Ishikawa (cell line): ENCODE results near the gene PHF21A.

Source experiments
- CEBPB ChIP-seq: IDR thresholded peaks from 2 replicates; pipeline ENCODE4 v1.6.1; 2012
- CREB1 ChIP-seq: IDR thresholded peaks from 2 replicates; pipeline ENCODE4 v1.6.1; 2012; ENCODE audit warnings: low read depth
- EGR1 ChIP-seq: IDR thresholded peaks from 2 replicates; pipeline ENCODE4 v1.6.1; 2012
- EP300 ChIP-seq: IDR thresholded peaks from 2 replicates; pipeline ENCODE4 v1.6.1; 2012; ENCODE audit warnings: borderline replicate concordance
- FOXM1 ChIP-seq: IDR thresholded peaks from 2 replicates; pipeline ENCODE4 v1.6.1; 2012; ENCODE audit warnings: low read depth, borderline replicate concordance
- NFIC ChIP-seq: IDR thresholded peaks from 2 replicates; pipeline ENCODE4 v1.6.1; 2012
- RAD21 ChIP-seq: IDR thresholded peaks from 2 replicates; pipeline ENCODE4 v1.6.1; 2012; ENCODE audit warnings: low read depth
- TAF1 ChIP-seq: IDR thresholded peaks from 2 replicates; pipeline ENCODE4 v1.6.1; 2012; ENCODE audit warnings: low read depth, mild to moderate bottlenecking
- TCF12 ChIP-seq: IDR thresholded peaks from 2 replicates; pipeline ENCODE4 v1.6.1; 2012; ENCODE audit warnings: low read depth
- TEAD4 ChIP-seq: IDR thresholded peaks from 2 replicates; pipeline ENCODE4 v1.6.1; 2012
- YY1 ChIP-seq: IDR thresholded peaks from 2 replicates; pipeline ENCODE4 v1.6.1; 2012; ENCODE audit warnings: low read depth
- ZBTB7A ChIP-seq: IDR thresholded peaks from 2 replicates; pipeline ENCODE4 v1.6.1; 2012; ENCODE audit warnings: low read depth
- TF ChIP-seq, protein P1 (sequence below): IDR thresholded peaks from 2 replicates; pipeline ENCODE4 v1.6.1; 2012
- TF ChIP-seq, protein P2 (sequence below): IDR thresholded peaks from 2 replicates; pipeline ENCODE4 v1.6.1; 2012; ENCODE audit warnings: low read depth, mild to moderate bottlenecking
- TF ChIP-seq, protein P3 (sequence below): IDR thresholded peaks from 2 replicates; pipeline ENCODE4 v1.6.1; 2012

The PHF21A gene

DNA sequence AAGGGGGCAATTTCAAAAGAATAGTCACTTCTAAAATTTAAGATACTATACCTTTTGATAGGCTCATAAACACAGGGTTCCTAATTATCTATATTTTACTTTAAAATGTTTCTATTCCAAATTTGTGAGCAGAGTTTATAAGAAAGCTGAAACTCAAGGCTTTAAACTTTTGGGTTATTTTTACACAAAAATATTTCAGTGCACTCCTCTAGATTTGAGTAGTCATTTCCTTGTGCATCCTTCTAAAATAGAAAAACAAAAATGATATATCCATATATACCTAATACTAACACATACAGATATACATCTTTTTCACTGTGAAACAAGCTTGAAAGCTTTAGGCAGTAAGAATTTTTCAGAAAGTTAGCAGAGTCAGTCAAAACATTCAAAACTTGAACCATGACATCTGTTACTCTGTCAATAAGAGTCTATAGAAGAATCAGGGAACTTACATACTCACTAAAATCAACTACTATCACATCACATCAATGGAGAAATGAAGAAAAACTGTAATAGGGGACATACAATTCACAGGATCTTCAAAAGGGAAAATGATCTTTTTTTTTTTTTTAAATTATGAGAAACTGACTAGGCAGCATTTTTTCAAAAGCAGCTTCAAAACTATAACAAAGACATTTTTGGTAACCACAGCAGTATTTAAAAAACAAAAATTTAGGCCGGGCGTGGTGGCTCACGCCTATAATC lies 5.1 kb downstream of the PHF21A start:
- no peak for TF ChIP-seq EP300

DNA sequence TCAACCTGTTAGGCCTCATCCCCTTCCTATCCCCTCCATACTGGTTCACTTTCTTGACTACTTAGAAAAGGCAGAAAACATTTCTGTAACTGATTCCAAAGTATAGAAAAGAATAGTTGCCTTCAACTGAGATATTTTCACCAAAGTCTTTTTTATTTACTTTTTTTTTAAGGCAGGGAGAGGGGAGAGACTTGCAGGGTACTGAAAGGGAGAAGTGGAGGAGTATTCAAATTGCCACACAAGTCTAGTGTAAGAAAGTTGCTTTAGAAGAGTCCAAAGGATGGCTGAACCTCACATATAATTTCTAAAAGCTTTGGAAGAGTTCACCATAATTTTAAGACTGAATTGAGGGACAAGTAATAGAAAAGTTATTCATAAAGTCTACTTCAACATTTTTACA lies 6.3 kb downstream of the PHF21A start:
- no peak for TF ChIP-seq ZBTB7A
- TF ChIP-seq YY1, result no peak

DNA sequence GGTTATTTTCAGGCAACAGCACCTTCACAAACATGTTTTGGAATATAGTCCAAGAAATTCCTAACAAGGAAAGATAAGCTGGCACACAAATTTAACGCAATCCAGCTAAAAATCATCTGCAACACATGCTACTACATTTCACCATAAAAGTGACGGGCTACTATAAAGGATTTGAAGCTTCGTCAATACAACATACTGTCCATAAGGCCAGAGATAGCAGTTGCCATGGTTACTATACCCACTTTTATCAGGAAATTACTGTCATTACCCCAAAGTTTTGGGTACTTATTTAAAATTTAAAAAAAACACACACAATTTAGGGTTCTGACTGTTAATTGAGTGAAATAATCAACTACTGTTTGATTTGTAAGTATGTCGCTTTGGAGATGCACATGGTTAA lies 6.9 kb downstream of the PHF21A start:
- TF ChIP-seq CEBPB, result no peak
- TF ChIP-seq, protein P1, sequence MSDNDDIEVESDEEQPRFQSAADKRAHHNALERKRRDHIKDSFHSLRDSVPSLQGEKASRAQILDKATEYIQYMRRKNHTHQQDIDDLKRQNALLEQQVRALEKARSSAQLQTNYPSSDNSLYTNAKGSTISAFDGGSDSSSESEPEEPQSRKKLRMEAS, result no peak
- no peak for TF ChIP-seq CREB1
- no peak for TF ChIP-seq FOXM1
- no peak for TF ChIP-seq TAF1
- TF ChIP-seq YY1, result no peak
- no peak for TF ChIP-seq TCF12
- TF ChIP-seq TEAD4, result no peak
- TF ChIP-seq, protein P2, sequence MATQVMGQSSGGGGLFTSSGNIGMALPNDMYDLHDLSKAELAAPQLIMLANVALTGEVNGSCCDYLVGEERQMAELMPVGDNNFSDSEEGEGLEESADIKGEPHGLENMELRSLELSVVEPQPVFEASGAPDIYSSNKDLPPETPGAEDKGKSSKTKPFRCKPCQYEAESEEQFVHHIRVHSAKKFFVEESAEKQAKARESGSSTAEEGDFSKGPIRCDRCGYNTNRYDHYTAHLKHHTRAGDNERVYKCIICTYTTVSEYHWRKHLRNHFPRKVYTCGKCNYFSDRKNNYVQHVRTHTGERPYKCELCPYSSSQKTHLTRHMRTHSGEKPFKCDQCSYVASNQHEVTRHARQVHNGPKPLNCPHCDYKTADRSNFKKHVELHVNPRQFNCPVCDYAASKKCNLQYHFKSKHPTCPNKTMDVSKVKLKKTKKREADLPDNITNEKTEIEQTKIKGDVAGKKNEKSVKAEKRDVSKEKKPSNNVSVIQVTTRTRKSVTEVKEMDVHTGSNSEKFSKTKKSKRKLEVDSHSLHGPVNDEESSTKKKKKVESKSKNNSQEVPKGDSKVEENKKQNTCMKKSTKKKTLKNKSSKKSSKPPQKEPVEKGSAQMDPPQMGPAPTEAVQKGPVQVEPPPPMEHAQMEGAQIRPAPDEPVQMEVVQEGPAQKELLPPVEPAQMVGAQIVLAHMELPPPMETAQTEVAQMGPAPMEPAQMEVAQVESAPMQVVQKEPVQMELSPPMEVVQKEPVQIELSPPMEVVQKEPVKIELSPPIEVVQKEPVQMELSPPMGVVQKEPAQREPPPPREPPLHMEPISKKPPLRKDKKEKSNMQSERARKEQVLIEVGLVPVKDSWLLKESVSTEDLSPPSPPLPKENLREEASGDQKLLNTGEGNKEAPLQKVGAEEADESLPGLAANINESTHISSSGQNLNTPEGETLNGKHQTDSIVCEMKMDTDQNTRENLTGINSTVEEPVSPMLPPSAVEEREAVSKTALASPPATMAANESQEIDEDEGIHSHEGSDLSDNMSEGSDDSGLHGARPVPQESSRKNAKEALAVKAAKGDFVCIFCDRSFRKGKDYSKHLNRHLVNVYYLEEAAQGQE, result no peak
- TF ChIP-seq, protein P3, sequence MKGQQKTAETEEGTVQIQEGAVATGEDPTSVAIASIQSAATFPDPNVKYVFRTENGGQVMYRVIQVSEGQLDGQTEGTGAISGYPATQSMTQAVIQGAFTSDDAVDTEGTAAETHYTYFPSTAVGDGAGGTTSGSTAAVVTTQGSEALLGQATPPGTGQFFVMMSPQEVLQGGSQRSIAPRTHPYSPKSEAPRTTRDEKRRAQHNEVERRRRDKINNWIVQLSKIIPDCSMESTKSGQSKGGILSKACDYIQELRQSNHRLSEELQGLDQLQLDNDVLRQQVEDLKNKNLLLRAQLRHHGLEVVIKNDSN, result no peak
- no peak for TF ChIP-seq NFIC
- TF ChIP-seq EP300, result no peak
- TF ChIP-seq ZBTB7A, result no peak

DNA sequence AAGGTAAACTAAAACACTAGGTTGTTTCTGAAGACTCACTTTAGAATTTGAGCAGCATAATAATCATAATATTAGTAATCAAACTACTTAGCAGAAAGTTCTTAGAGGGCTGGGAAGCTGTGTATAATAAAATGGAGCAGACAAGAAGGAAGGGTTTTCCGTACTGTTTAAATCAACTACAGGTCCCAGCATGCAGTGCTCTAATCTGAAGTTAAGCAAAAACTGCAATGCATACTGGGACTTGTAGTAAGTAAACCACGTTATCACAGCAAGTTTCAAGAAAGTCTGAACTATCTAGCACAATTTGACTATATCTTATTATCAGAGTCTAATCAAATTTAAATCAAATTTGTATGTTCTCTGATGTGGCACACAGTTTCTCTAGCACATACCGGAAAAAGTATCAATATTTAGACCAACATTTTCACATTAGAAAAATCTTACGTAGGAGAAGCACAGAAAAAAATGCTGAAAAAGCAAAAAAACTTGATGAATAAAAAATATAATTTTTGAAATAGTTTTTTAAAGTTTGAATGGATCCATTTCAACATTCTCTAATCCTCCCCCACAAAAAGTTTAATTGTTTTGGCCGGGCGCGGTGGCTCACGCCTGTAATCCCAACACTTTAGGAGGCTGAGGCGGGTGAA lies 8.2 kb downstream of the PHF21A start:
- no peak for TF ChIP-seq TCF12
- 0 out of 2 replicates have a peak, but pooled peaks have one; percentile 49 for TF ChIP-seq YY1
- TF ChIP-seq CEBPB, result peak; percentile 59; the same call in 1 of the 2 replicates

DNA sequence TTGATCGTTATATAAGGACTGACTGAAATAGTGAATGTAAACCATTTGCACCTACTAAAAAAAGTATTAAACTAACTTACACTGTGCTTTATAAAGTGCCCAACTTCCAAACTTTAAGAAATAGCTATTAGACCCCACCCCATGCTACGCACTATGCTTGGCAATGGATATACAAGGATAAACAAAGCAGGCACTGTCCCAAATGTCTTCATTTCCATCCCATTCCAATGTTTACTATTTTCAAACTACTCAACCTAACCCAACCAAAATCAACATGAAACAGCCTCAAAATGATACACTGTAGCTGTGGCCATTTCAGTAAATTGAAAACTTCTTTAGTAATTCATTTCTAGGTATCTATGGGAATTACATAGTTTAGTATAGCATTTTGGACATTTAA lies 12.5 kb downstream of the PHF21A start:
- TF ChIP-seq CREB1 (no peak), NFIC (no peak), EGR1 (no peak), ZBTB7A (no peak), TAF1 (no peak), TEAD4 (no peak), YY1 (no peak), TCF12 (no peak), FOXM1 (no peak), EP300 (no peak), CEBPB (no peak), RAD21 (no peak)
- TF ChIP-seq, protein P1, result no peak
- TF ChIP-seq, protein P2, result no peak
- TF ChIP-seq, protein P3, result no peak

DNA sequence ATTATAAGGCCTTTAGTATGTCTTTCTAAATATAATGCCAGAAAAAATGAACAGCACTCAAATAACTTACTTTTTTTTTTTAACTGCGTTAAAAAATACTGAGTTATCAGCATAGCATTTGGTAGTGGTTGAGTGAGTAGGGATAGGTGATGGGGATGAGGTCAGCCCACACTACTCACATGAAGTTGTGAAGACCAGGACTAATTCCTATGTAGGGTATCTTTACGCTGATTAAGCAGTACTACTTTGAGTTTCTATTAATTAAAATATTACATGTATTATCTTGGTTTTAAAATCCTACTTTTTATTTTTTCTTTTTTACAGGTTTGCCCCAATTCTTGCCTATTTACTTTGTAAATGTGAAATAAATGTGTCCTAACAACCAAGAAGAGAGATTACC lies 13.5 kb downstream of the PHF21A start:
- TF ChIP-seq TCF12, result no peak
- TF ChIP-seq CEBPB, result no peak
- TF ChIP-seq, protein P2, result no peak
- TF ChIP-seq EGR1, result no peak
- no peak for TF ChIP-seq RAD21
- TF ChIP-seq ZBTB7A, result no peak
- TF ChIP-seq TEAD4, result no peak
- no peak for TF ChIP-seq CREB1
- TF ChIP-seq FOXM1, result no peak
- TF ChIP-seq EP300, result no peak
